ENCODE data around the gene COL13A1. TPM values are rescaled to one million over a fixed set of nuclear protein-coding genes. Genes with fewer than 3 reads are reported as not detected.

The COL13A1 gene
- total and polyA plus RNA-seq, 2 of the 8 experiments (the other 6 are each of a cell fraction or from before 2014, with no cell fraction given): 2.6 to 5.2 TPM

- no peak overlapping the region for H2BK20ac ChIP-seq (ENCODE audit: low read length)
- DNase-seq (ENCODE audit: low read depth in 1 of 2, low spot score in 2 of 2) (no peak), FAIRE-seq (no peak)
- H3K18ac ChIP-seq (ENCODE audit: extremely low read depth, low read length): no peak overlapping the region
- no peak overlapping the region for H2BK15ac ChIP-seq (ENCODE audit: low read length)
- no peak overlapping the region for H3K9ac ChIP-seq (replicated peaks in 1 of 4; ENCODE audit: extremely low read depth in 1 of 4, low read depth in 3 of 4, low read length in 3 of 4)
- H3K4me2 ChIP-seq (ENCODE audit: insufficient read depth in 1 of 2, low read depth in 2 of 2, low read length in 2 of 2): no peak overlapping the region
- H2AFZ ChIP-seq (ENCODE audit: low read length): no peak overlapping the region
- H4K20me1 ChIP-seq (replicated peaks in 1 of 2; ENCODE audit: control insufficient read depth in 1 of 2, insufficient read depth in 2 of 2, low read length in 2 of 2): no peaks in the 10 kb centered on the region
- no peak overlapping the region for H3K56ac ChIP-seq (replicated peaks; ENCODE audit: insufficient read length, low read depth, low read length)
- H3K79me2 ChIP-seq (ENCODE audit: control insufficient read depth in 1 of 2, insufficient read depth in 2 of 2, low read length in 2 of 2): no peaks in the 10 kb centered on the region
- H2BK5ac ChIP-seq (ENCODE audit: low read depth, low read length): no peak overlapping the region
- no peak overlapping the region for H2BK12ac ChIP-seq (ENCODE audit: low read depth, low read length)
- H3K4me3 ChIP-seq (ENCODE audit: extremely low read depth in 1 of 4, insufficient read depth in 2 of 4, low read depth in 3 of 4, low read length in 4 of 4): no peak overlapping the region
- no peak overlapping the region for H2BK120ac ChIP-seq (replicated peaks; ENCODE audit: low read depth, low read length)
- POLR2A ChIA-PET (ENCODE audit: partially characterized antibody): no interaction called here
- no peaks in the 10 kb centered on the region for H3K79me1 ChIP-seq (ENCODE audit: low read depth, low read length)
- no peak overlapping the region for H3K23ac ChIP-seq (ENCODE audit: insufficient read length)
- H3K9me3 ChIP-seq (ENCODE audit: insufficient read depth in 2 of 2, low read depth in 1 of 2, low read length in 1 of 2): peaks cover 0 to 5% of the 10 kb centered on the region in 2 experiments; a peak in 1 of 4 replicates
- CTCF ChIA-PET (ENCODE audit: partially characterized antibody): interaction anchor here (1.3 to 40.6 kb wide), 6 partner anchors 10 to 143 kb away, joined by 3 to 958 read pairs (median 25); no protein-coding TSS in a partner anchor
- H3K4me1 ChIP-seq (replicated peaks in 1 of 4; ENCODE audit: control insufficient read depth in 3 of 4, insufficient read depth in 4 of 4, low read length in 3 of 4): peaks cover 0 to 4% (median 1%) of the 10 kb centered on the region in 4 experiments; a peak in 2 of 7 replicates
- no peak overlapping the region for H4K8ac ChIP-seq (ENCODE audit: extremely low read depth, insufficient read depth, low read length)
- no peak overlapping the region for H2AK5ac ChIP-seq (ENCODE audit: low read depth, low read length)
- H4K5ac ChIP-seq (ENCODE audit: insufficient read length, low read depth, low read length): no peak overlapping the region
- no peaks in the 10 kb centered on the region; a peak in 1 of 7 replicates for H3K27me3 ChIP-seq (replicated peaks in 1 of 4; ENCODE audit: control insufficient read depth in 3 of 4, extremely low read depth in 1 of 4, insufficient read depth in 3 of 4, low read length in 3 of 4)
- no peak overlapping the region for H3K4ac ChIP-seq (replicated peaks; ENCODE audit: insufficient read length, low read depth, low read length)
- H3K36me3 ChIP-seq (ENCODE audit: control insufficient read depth in 2 of 4, insufficient read depth in 4 of 4, low read length in 3 of 4): no peaks in the 10 kb centered on the region
- no peak overlapping the region for H3K27ac ChIP-seq (ENCODE audit: low read depth, low read length)
- H3K14ac ChIP-seq (ENCODE audit: insufficient read length): no peak overlapping the region
- no peaks in the 10 kb centered on the region; the same call in 1 of the 2 replicates for H3K23me2 ChIP-seq (ENCODE audit: low read depth, low read length)
- no peak overlapping the region for H4K91ac ChIP-seq (replicated peaks; ENCODE audit: insufficient read length, low read length)
- 74% methylated on average over 11 of the region's 11 CpGs; no CpG with 5 or more reads in 1 of the 2 experiments for WGBS, 2 experiments (ENCODE audit: extremely low coverage in 1 of 2, insufficient coverage in 1 of 2, insufficient read length in 1 of 2, insufficient replicate concordance in 2 of 2, low coverage in 1 of 2, low lambda C conversion rate in 2 of 2, missing lambda C conversion rate in 1 of 2)
- TF ChIP-seq CREB1 (IDR thresholded peaks at IDR 0.05): no peak
- no peak for TF ChIP-seq EZH2 (IDR thresholded peaks at IDR 0.05; ENCODE audit: low read depth, low read length, severe bottlenecking)
- no peak for TF ChIP-seq SIRT6 (IDR thresholded peaks at IDR 0.05; ENCODE audit: low read length)
- no peak for TF ChIP-seq GTF2F1 (IDR thresholded peaks at IDR 0.05; ENCODE audit: borderline replicate concordance, low read depth, low read length)
- no peak for TF ChIP-seq POU5F1 (IDR thresholded peaks at IDR 0.05; ENCODE audit: low read depth, low read length)
- TF ChIP-seq SIX5 (IDR thresholded peaks at IDR 0.05; ENCODE audit: low read depth, low read length): no peak
Measured at GRCh38 chr10:69817078-69817581, 15.4 kb downstream of the COL13A1 start.

Data from H1 (cell line).